ENCODE data around the gene HTRA3.
A peak's percentile ranks its signal among the peaks of the same experiment; 100 is the strongest.

HTRA3 gene

DNA sequence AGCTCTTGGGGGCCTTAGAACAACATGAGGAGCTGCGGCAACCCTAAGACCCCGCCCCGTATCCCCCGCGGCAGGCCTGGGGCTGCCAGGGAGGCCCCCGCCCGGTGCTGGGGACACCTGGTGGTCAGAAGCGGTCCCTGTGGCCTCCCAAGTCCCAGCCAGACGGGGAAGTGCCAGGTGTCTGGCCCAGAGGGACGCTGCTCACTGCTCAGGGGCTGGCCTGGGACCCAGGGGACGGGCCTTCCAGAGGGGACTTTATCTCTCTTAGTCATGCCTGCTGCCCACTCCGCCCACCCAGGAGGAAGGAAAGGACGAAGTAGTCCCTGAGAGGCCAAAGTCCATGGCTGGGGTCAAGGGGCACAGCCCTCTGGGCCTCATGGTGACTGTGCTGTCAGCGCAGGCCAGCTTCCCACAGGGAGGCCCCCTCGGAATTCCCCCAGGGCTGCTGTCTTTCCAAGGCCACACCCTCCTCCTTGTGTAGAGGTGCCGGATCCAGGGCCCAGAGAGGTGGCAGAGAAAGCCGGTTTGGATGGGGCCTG is 31.0 kb upstream of the HTRA3 start:
- H3K9me2 ChIP-seq (replicated peaks; ENCODE audit: insufficient read depth, low read length), result no peaks in the 10 kb centered on the region
- H3F3A ChIP-seq (ENCODE audit: insufficient read depth), result no peaks in the 10 kb centered on the region
- H3K79me2 ChIP-seq (ENCODE audit: insufficient read depth, low read length), result no peaks in the 10 kb centered on the region
- H3K9ac ChIP-seq (ENCODE audit: low read length), result no peak overlapping the region
- H3K9me3 ChIP-seq (ENCODE audit: insufficient read depth, low read length), result no peaks in the 10 kb centered on the region
- no peak overlapping the region for H2AFZ ChIP-seq (ENCODE audit: low read depth, low read length, severe bottlenecking)
- H3K4me3 ChIP-seq (ENCODE audit: insufficient read depth, low read length, poor library complexity, severe bottlenecking), result no peak overlapping the region
- H3K27ac ChIP-seq (ENCODE audit: low read depth, low read length), result no peak overlapping the region
- H3K27me3 ChIP-seq (ENCODE audit: low read length), result no peaks in the 10 kb centered on the region
- no peaks in the 10 kb centered on the region for H4K20me1 ChIP-seq (ENCODE audit: low read depth, low read length)
- H3K4me2 ChIP-seq (ENCODE audit: low read depth, low read length, poor library complexity, severe bottlenecking), result no peak overlapping the region
- TF ChIP-seq, protein P1, sequence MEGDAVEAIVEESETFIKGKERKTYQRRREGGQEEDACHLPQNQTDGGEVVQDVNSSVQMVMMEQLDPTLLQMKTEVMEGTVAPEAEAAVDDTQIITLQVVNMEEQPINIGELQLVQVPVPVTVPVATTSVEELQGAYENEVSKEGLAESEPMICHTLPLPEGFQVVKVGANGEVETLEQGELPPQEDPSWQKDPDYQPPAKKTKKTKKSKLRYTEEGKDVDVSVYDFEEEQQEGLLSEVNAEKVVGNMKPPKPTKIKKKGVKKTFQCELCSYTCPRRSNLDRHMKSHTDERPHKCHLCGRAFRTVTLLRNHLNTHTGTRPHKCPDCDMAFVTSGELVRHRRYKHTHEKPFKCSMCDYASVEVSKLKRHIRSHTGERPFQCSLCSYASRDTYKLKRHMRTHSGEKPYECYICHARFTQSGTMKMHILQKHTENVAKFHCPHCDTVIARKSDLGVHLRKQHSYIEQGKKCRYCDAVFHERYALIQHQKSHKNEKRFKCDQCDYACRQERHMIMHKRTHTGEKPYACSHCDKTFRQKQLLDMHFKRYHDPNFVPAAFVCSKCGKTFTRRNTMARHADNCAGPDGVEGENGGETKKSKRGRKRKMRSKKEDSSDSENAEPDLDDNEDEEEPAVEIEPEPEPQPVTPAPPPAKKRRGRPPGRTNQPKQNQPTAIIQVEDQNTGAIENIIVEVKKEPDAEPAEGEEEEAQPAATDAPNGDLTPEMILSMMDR (IDR thresholded peaks at IDR 0.05; ENCODE audit: insufficient read depth, low read length, poor library complexity, severe bottlenecking), result peak; percentile 24
- no peak for TF ChIP-seq EZH2phosphoT487 (conservative IDR thresholded peaks at IDR 0.05; ENCODE audit: low read length)
- no peaks in the 10 kb centered on the region for H3K36me3 ChIP-seq (ENCODE audit: low read length)

DNA sequence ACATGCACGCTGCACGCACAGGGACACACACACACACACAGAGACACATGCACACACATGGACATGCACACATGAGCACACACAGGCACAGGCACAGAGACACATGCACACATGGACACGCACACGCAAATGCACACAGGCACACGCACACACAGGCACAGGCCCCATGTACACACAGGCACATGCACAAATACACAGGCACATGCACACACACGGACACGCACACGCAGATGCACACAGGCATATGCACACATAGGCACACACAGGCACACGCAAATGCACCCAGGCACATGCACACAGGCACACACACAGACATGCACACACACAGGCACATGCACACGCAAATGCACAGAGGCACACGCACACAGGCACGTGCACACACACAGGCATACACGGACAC is 30.3 kb upstream of the HTRA3 start:
- Histone ChIP-seq H2AFZ (ENCODE audit: low read depth, low read length, severe bottlenecking) (no peak overlapping the region), H3K4me3 (ENCODE audit: insufficient read depth, low read length, poor library complexity, severe bottlenecking) (no peak overlapping the region), H3F3A (ENCODE audit: insufficient read depth) (no peaks in the 10 kb centered on the region), H4K20me1 (ENCODE audit: low read depth, low read length) (no peaks in the 10 kb centered on the region), H3K4me2 (ENCODE audit: low read depth, low read length, poor library complexity, severe bottlenecking) (no peak overlapping the region), H3K9me2 (replicated peaks; ENCODE audit: insufficient read depth, low read length) (no peaks in the 10 kb centered on the region), H3K9ac (ENCODE audit: low read length) (no peak overlapping the region), H3K36me3 (ENCODE audit: low read length) (no peaks in the 10 kb centered on the region), H3K9me3 (ENCODE audit: insufficient read depth, low read length) (no peaks in the 10 kb centered on the region), H3K27ac (ENCODE audit: low read depth, low read length) (no peak overlapping the region), H3K27me3 (ENCODE audit: low read length) (no peaks in the 10 kb centered on the region), H3K79me2 (ENCODE audit: insufficient read depth, low read length) (no peaks in the 10 kb centered on the region)
- TF ChIP-seq, protein P1 (IDR thresholded peaks at IDR 0.05; ENCODE audit: insufficient read depth, low read length, poor library complexity, severe bottlenecking), result no peak
- no peak for TF ChIP-seq EZH2phosphoT487 (conservative IDR thresholded peaks at IDR 0.05; ENCODE audit: low read length)

DNA sequence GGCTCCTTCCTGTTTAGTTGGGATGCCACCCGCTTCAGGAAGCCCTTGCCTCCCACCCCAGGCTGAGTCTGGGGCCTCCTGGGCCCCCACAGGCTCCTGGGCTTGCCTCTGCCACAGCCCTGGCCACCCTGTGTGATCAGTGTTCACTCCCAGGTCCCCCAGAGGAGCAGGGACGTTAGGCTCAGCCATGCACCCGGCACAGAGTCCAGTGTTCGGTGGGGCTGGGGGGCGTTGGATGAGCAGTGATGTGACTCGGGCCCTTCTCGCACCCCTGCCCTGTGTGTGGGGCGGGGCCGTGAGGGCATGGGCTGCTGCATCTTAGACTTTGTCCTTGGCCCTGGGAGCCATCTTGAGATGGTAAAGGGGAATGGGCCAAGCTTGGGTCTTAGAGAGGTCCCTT is 29.9 kb upstream of the HTRA3 start:
- no peaks in the 10 kb centered on the region for H3K79me2 ChIP-seq (ENCODE audit: insufficient read depth, low read length)
- H3K27ac ChIP-seq (ENCODE audit: low read depth, low read length), result no peak overlapping the region
- H3K4me2 ChIP-seq (ENCODE audit: low read depth, low read length, poor library complexity, severe bottlenecking), result no peak overlapping the region
- H3K9me2 ChIP-seq (replicated peaks; ENCODE audit: insufficient read depth, low read length), result no peaks in the 10 kb centered on the region
- no peak overlapping the region for H3K9ac ChIP-seq (ENCODE audit: low read length)
- no peaks in the 10 kb centered on the region for H3K9me3 ChIP-seq (ENCODE audit: insufficient read depth, low read length)
- no peaks in the 10 kb centered on the region for H3F3A ChIP-seq (ENCODE audit: insufficient read depth)
- no peaks in the 10 kb centered on the region for H4K20me1 ChIP-seq (ENCODE audit: low read depth, low read length)
- H3K4me3 ChIP-seq (ENCODE audit: insufficient read depth, low read length, poor library complexity, severe bottlenecking), result no peak overlapping the region
- no peak overlapping the region for H2AFZ ChIP-seq (ENCODE audit: low read depth, low read length, severe bottlenecking)
- H3K27me3 ChIP-seq (ENCODE audit: low read length), result no peaks in the 10 kb centered on the region
- no peak for TF ChIP-seq EZH2phosphoT487 (conservative IDR thresholded peaks at IDR 0.05; ENCODE audit: low read length)
- TF ChIP-seq, protein P1 (IDR thresholded peaks at IDR 0.05; ENCODE audit: insufficient read depth, low read length, poor library complexity, severe bottlenecking), result no peak
- H3K36me3 ChIP-seq (ENCODE audit: low read length), result no peaks in the 10 kb centered on the region

Measured in SU-DHL-6 (cell line).